ENCODE data around the gene ANKRD33.

DNA sequence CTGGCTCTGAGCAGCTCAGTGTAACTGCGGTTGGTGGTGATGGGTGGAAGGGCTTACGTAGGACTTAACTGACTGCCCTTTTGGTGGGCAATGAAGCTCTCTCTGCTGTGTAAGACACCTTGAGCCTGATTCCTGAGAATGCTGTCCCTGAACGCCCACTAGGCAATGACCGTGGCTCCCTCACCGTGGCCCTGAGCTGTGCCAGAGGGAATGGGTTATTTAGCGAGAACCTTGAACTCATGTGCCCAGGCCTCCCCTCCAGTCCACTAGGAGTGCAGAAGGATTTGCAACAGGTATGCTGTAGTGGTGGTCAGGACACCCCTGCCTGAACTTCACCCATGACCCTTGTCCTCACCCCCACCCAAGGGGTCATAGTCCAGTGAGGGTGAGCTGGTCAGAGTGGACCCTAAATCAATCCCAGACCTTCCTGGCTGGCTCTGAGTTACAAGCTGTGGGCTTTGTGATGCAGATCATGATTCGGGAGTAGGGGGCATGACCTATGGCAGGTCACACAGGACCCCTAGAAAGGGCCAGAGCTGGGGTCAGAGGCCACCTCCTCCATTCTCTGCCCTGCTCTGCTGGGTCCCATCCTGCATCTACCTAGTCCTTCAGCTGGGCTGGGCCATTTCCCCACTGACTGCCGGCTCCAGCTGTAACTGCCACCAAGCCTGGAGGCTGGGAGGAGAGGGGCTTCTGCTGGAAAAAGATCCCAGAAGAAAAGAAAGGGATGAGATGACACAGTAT is 14.5 kb upstream of the ANKRD33 start:
- TF ChIP-seq, protein P1, sequence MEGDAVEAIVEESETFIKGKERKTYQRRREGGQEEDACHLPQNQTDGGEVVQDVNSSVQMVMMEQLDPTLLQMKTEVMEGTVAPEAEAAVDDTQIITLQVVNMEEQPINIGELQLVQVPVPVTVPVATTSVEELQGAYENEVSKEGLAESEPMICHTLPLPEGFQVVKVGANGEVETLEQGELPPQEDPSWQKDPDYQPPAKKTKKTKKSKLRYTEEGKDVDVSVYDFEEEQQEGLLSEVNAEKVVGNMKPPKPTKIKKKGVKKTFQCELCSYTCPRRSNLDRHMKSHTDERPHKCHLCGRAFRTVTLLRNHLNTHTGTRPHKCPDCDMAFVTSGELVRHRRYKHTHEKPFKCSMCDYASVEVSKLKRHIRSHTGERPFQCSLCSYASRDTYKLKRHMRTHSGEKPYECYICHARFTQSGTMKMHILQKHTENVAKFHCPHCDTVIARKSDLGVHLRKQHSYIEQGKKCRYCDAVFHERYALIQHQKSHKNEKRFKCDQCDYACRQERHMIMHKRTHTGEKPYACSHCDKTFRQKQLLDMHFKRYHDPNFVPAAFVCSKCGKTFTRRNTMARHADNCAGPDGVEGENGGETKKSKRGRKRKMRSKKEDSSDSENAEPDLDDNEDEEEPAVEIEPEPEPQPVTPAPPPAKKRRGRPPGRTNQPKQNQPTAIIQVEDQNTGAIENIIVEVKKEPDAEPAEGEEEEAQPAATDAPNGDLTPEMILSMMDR (IDR thresholded peaks at IDR 0.05) = no peak
- TF ChIP-seq EP300 (IDR thresholded peaks at IDR 0.05) (no peak), POLR2A (IDR thresholded peaks at IDR 0.05) (no peak)

Data from tibial nerve (tissue), 4 donors.